SK-N-SH (cell line): ENCODE data around the gene RPS6KB2. TPM values are rescaled to one million over a fixed set of nuclear protein-coding genes. Genes with fewer than 3 reads are reported as not detected.

Experiments used
- CTCF ChIA-PET: fragments of 300-600, 350-600 bp; formaldehyde crosslinking; extraction: SDS; loops from one replicate; lab custom pipeline; 2021; lab: Yijun Ruan, JAX
- POLR2A ChIA-PET: fragments of 350-600 bp; sonication (Branson Sonifier 250); formaldehyde crosslinking; extraction: SDS; loops from one replicate; lab custom pipeline; 2020; ENCODE audit warnings: antibody characterized with exemption, inconsistent platforms; lab: Yijun Ruan, JAX
- DNase-seq: peaks from one replicate; pipeline ENCODE4 v3.0.0; 2012
- H2AFZ ChIP-seq: fragments of 200-600 bp; sonication (generic); 2 replicates; pipeline ENCODE4 v1.8.1; 2016; ENCODE audit warnings: antibody characterized with exemption, mild to moderate bottlenecking, low read depth
- H3F3A ChIP-seq: fragments of 200-600 bp; sonication (generic); replicated peaks from 2 replicates; pipeline ENCODE3; 2016; ENCODE audit warnings: antibody characterized with exemption, mild to moderate bottlenecking; ENCODE audit not compliant: insufficient read depth
- H3K27ac ChIP-seq, 2 experiments: fragments of 200-500 bp in 1 of 2; fragments of 200-600 bp in 1 of 2; sonication (Bioruptor generic) in 1 of 2; sonication (generic), shearing (Covaris generic) in 1 of 2; 2 replicates each; pipeline versions ENCODE4 v1.5.1 to v1.6.1; 2014 to 2016; ENCODE audit warnings: low read depth in 2 of 2, inconsistent platforms in 1 of 2, low read length in 1 of 2, mild to moderate bottlenecking in 1 of 2, mixed read lengths in 1 of 2
- H3K27me3 ChIP-seq: fragments of 200-600 bp; sonication (generic), shearing (Covaris generic); 2 replicates; pipeline ENCODE4 v1.6.1; 2016; ENCODE audit warnings: mixed run types; ENCODE audit not compliant: insufficient read depth
- H3K36me3 ChIP-seq, 2 experiments: fragments of 200-500 bp in 1 of 2; fragments of 200-600 bp in 1 of 2; sonication (Bioruptor generic) in 1 of 2; sonication (generic) in 1 of 2; replicated peaks in 1 of 2; 2 replicates each; pipeline versions ENCODE3 to v1.5.1; 2014 to 2016; ENCODE audit warnings: low read length in 1 of 2, mild to moderate bottlenecking in 1 of 2; ENCODE audit not compliant: insufficient read depth in 2 of 2, control insufficient read depth in 1 of 2
- H3K4me1 ChIP-seq, 2 experiments: fragments of 200-500 bp in 1 of 2; fragments of 200-600 bp in 1 of 2; sonication (Bioruptor generic) in 1 of 2; sonication (generic), shearing (Covaris generic) in 1 of 2; 2 replicates each; pipeline versions ENCODE4 v1.5.1 to v1.6.1; 2014 to 2016; ENCODE audit warnings: low read depth in 1 of 2, low read length in 1 of 2, mixed run types in 1 of 2; ENCODE audit not compliant: insufficient read depth in 2 of 2, control insufficient read depth in 1 of 2
- H3K4me2 ChIP-seq: fragments of 200-600 bp; sonication (generic), shearing (Covaris generic); 2 replicates; pipeline ENCODE4 v1.6.1; 2017; ENCODE audit warnings: mixed run types
- H3K4me3 ChIP-seq, 2 experiments: fragments of 200-500 bp in 1 of 2; fragments of 200-600 bp in 1 of 2; sonication (Bioruptor generic) in 1 of 2; sonication (generic), shearing (Covaris generic) in 1 of 2; 2 replicates each; pipeline versions ENCODE4 v1.5.1 to v1.8.1; 2014 to 2016; ENCODE audit warnings: low read depth in 2 of 2, inconsistent platforms in 1 of 2, low read length in 1 of 2, mild to moderate bottlenecking in 1 of 2, mixed read lengths in 1 of 2, moderate library complexity in 1 of 2
- H3K79me2 ChIP-seq: fragments of 200-600 bp; sonication (generic); 2 replicates; pipeline ENCODE4 v1.8.1; 2017; ENCODE audit warnings: mild to moderate bottlenecking; ENCODE audit not compliant: insufficient read depth
- H3K9ac ChIP-seq: fragments of 200-600 bp; sonication (generic); 2 replicates; pipeline ENCODE4 v1.6.1; 2017; ENCODE audit warnings: mixed run types
- H3K9me2 ChIP-seq: fragments of 200-600 bp; sonication (generic); 2 replicates; pipeline ENCODE4 v1.6.1; 2017; ENCODE audit warnings: mixed run types
- H3K9me3 ChIP-seq: fragments of 200-600 bp; sonication (generic); 2 replicates; pipeline ENCODE4 v1.6.1; 2017; ENCODE audit warnings: mixed run types, mild to moderate bottlenecking, moderate library complexity
- H4K20me1 ChIP-seq: fragments of 200-600 bp; sonication (generic); 2 replicates; pipeline ENCODE4 v1.6.1; 2017; ENCODE audit warnings: mild to moderate bottlenecking, mixed run types; ENCODE audit not compliant: insufficient read depth
- CHD2 ChIP-seq: fragments of 150-350 bp; IDR thresholded peaks from 2 replicates; pipeline ENCODE4 v1.6.1; 2018; ENCODE audit warnings: low read length; ENCODE audit not compliant: partially characterized antibody
- CTCF ChIP-seq: fragments of 200-600 bp; sonication (generic); IDR thresholded peaks from 2 replicates; pipeline ENCODE4 v1.6.1; 2017; ENCODE audit warnings: antibody characterized with exemption, mild to moderate bottlenecking, moderate library complexity
- FOXM1 ChIP-seq: IDR thresholded peaks from 2 replicates; pipeline ENCODE4 v1.4.0; 2012; ENCODE audit warnings: low read depth, mild to moderate bottlenecking
- GABPA ChIP-seq: IDR thresholded peaks from 2 replicates; pipeline ENCODE4 v1.4.0; 2012; ENCODE audit warnings: low read depth, mild to moderate bottlenecking
- JUND ChIP-seq: IDR thresholded peaks from 2 replicates; pipeline ENCODE4 v1.4.0; 2012
- MXI1 ChIP-seq: IDR thresholded peaks from 2 replicates; pipeline ENCODE4 v1.6.1; 2012; ENCODE audit warnings: mild to moderate bottlenecking, low read depth, low read length, improper control_type of control experiment
- NFIC ChIP-seq: IDR thresholded peaks from 2 replicates; pipeline ENCODE4 v1.4.0; 2012; ENCODE audit warnings: borderline replicate concordance
- RAD21 ChIP-seq: IDR thresholded peaks from 2 replicates; pipeline ENCODE4 v1.6.1; 2012; ENCODE audit warnings: mild to moderate bottlenecking, low read length
- TCF12 ChIP-seq: IDR thresholded peaks from 2 replicates; pipeline ENCODE4 v1.4.0; 2012
- TEAD4 ChIP-seq: IDR thresholded peaks from 2 replicates; pipeline ENCODE4 v1.4.0; 2012; ENCODE audit warnings: mild to moderate bottlenecking, borderline replicate concordance; ENCODE audit not compliant: insufficient read depth
- YY1 ChIP-seq: IDR thresholded peaks from 2 replicates; pipeline ENCODE4 v1.4.0; 2012; ENCODE audit warnings: low read depth, mild to moderate bottlenecking
- WGBS: methylation state at CpG from one replicate; pipeline ENCODE4 v1.1.6; 2017; ENCODE audit warnings: low lambda C conversion rate; 5-methylcytosine and 5-hydroxymethylcytosine counted together
- polyA plus RNA-seq, 3 experiments: library from polyadenylated mRNA; depleted of rRNA; stranded (reverse); fragments of >200 nt; gene quantifications; 2 replicates each; pipeline ENCODE4 v1.2.3, GENCODE V29; 2012
- TF ChIP-seq, protein P1 (sequence below): IDR thresholded peaks from 2 replicates; pipeline ENCODE4 v1.4.0; 2012; ENCODE audit warnings: low read depth, borderline replicate concordance
- TF ChIP-seq, protein P2 (sequence below): IDR thresholded peaks from 2 replicates; pipeline ENCODE4 v1.4.0; 2012; ENCODE audit warnings: low read depth, borderline replicate concordance
- TF ChIP-seq, protein P3 (sequence below): IDR thresholded peaks from 2 replicates; pipeline ENCODE4; 2012

Gene RPS6KB2
- polyA plus RNA-seq, 1 of the 3 experiments (the other 2 are of a cell fraction) = 52.0 TPM

- H3K9me3 ChIP-seq = no peaks in the 10 kb centered on the region
- no peak overlapping the region for H3K27ac ChIP-seq
- H3K4me3 ChIP-seq = no peak overlapping the region
- no peak overlapping the region for H3K4me2 ChIP-seq
- no peak overlapping the region for H2AFZ ChIP-seq
- peaks cover 2% of the 10 kb centered on the region for H3K79me2 ChIP-seq
- no peak overlapping the region for H3K9ac ChIP-seq
- no peaks in the 10 kb centered on the region for H3K36me3 ChIP-seq
- peaks cover 5 to 8% of the 10 kb centered on the region in 2 experiments; a peak in 2 of 4 replicates for H3K4me1 ChIP-seq
- WGBS = 88% methylated on average over 7 of the region's 13 CpGs
- CTCF ChIA-PET = interaction anchor here (1.1 to 1.7 kb wide), 2 partner anchors 22 kb away, joined by 6 to 9 read pairs; partner anchors contain the start of gene PPP1CA
- no peak for DNase-seq
- no peak for TF ChIP-seq CTCF
- TF ChIP-seq NFIC = no peak
- TF ChIP-seq JUND = no peak
- TF ChIP-seq MXI1 = no peak
- TF ChIP-seq, protein P1, sequence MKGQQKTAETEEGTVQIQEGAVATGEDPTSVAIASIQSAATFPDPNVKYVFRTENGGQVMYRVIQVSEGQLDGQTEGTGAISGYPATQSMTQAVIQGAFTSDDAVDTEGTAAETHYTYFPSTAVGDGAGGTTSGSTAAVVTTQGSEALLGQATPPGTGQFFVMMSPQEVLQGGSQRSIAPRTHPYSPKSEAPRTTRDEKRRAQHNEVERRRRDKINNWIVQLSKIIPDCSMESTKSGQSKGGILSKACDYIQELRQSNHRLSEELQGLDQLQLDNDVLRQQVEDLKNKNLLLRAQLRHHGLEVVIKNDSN = no peak
- no peak for TF ChIP-seq RAD21
- TF ChIP-seq, protein P2, sequence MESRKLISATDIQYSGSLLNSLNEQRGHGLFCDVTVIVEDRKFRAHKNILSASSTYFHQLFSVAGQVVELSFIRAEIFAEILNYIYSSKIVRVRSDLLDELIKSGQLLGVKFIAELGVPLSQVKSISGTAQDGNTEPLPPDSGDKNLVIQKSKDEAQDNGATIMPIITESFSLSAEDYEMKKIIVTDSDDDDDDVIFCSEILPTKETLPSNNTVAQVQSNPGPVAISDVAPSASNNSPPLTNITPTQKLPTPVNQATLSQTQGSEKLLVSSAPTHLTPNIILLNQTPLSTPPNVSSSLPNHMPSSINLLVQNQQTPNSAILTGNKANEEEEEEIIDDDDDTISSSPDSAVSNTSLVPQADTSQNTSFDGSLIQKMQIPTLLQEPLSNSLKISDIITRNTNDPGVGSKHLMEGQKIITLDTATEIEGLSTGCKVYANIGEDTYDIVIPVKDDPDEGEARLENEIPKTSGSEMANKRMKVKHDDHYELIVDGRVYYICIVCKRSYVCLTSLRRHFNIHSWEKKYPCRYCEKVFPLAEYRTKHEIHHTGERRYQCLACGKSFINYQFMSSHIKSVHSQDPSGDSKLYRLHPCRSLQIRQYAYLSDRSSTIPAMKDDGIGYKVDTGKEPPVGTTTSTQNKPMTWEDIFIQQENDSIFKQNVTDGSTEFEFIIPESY = no peak
- no peak for TF ChIP-seq FOXM1
- TF ChIP-seq CHD2 = no peak
- TF ChIP-seq YY1 = no peak
- TF ChIP-seq GABPA = no peak
- TF ChIP-seq, protein P3, sequence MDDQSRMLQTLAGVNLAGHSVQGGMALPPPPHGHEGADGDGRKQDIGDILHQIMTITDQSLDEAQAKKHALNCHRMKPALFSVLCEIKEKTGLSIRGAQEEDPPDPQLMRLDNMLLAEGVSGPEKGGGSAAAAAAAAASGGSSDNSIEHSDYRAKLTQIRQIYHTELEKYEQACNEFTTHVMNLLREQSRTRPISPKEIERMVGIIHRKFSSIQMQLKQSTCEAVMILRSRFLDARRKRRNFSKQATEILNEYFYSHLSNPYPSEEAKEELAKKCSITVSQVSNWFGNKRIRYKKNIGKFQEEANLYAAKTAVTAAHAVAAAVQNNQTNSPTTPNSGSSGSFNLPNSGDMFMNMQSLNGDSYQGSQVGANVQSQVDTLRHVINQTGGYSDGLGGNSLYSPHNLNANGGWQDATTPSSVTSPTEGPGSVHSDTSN = no peak
- no peak for TF ChIP-seq TEAD4
- no peak for TF ChIP-seq TCF12
- H4K20me1 ChIP-seq = no peaks in the 10 kb centered on the region
- no peaks in the 10 kb centered on the region for H3K9me2 ChIP-seq
- POLR2A ChIA-PET = interaction anchor here (1.4 kb wide), 1 partner anchor 22 kb away, joined by 4 read pairs; the partner anchor contains the start of gene PPP1CA
- H3F3A ChIP-seq = no peaks in the 10 kb centered on the region
- no peaks in the 10 kb centered on the region for H3K27me3 ChIP-seq
These were observed 4.8 kb upstream of the RPS6KB2 start for GRCh38 chr11:67423466-67423865.
